Upper lobe of left lung (tissue), 6 donors: ENCODE data around the gene BUD13. TPM values are rescaled to one million over a fixed set of nuclear protein-coding genes. Genes with fewer than 3 reads are reported as not detected.
A peak's percentile ranks its signal among the peaks of the same experiment; 100 is the strongest.

ENCODE experiments used
- ATAC-seq, 2 donors: fragments of 200-7000 bp; cut with Tn5 transposase; one replicate each; pipeline ENCODE4 v1.9.1; 2022; ENCODE audit warnings: mild to moderate bottlenecking in 2 of 2, moderate library complexity in 2 of 2; ENCODE audit not compliant: low FRiP score in 2 of 2
- DNase-seq, 2 donors: peaks; one replicate each; pipeline ENCODE4 v3.0.0-alpha.2; 2019 to 2020
- H3K27ac ChIP-seq, 4 donors: fragments of 200-600 bp; sonication (generic); one replicate each; pipeline ENCODE4 v1.5.1; 2016 to 2019
- H3K27me3 ChIP-seq, 4 donors: fragments of 200-600 bp; sonication (generic); one replicate each; pipeline ENCODE4 v1.5.1; 2017 to 2019
- H3K36me3 ChIP-seq, 4 donors: fragments of 200-600 bp; sonication (generic); one replicate each; pipeline ENCODE4 v1.5.1; 2016 to 2019
- H3K4me1 ChIP-seq, 4 donors: fragments of 200-600 bp; sonication (generic); one replicate each; pipeline ENCODE4 v1.5.1; 2018 to 2019
- H3K4me3 ChIP-seq, 4 donors: fragments of 200-600 bp; sonication (generic); one replicate each; pipeline ENCODE4 v1.5.1; 2017 to 2019; ENCODE audit warnings: mild to moderate bottlenecking in 2 of 4, moderate library complexity in 1 of 4
- H3K9me3 ChIP-seq, 4 donors: fragments of 200-600 bp; sonication (generic); one replicate each; pipeline ENCODE4 v1.5.1; 2018 to 2019
- CTCF ChIP-seq, 6 experiments: fragments of 450-650 bp in 4 of 6; fragments of 200-600 bp in 2 of 6; sonication (generic) in 2 of 6; IDR thresholded peaks; one replicate each; pipeline ENCODE4 v1.5.1; 2016 to 2019; ENCODE audit warnings: antibody characterized with exemption in 6 of 6
- EP300 ChIP-seq, 4 donors: sonication (generic); formaldehyde crosslinking; IDR thresholded peaks; one replicate each; pipeline ENCODE4 v1.5.1; 2017; ENCODE audit warnings: antibody characterized with exemption in 4 of 4, control low read depth in 2 of 4
- POLR2A ChIP-seq, 4 donors: fragments of 450-650 bp; IDR thresholded peaks; one replicate each; pipeline ENCODE4 v1.5.1; 2016 to 2017; ENCODE audit warnings: antibody characterized with exemption in 4 of 4, mild to moderate bottlenecking in 2 of 4
- POLR2AphosphoS5 ChIP-seq, 2 donors: sonication (generic); formaldehyde crosslinking; IDR thresholded peaks; one replicate each; pipeline ENCODE4 v1.5.1; 2017; ENCODE audit warnings: antibody characterized with exemption in 2 of 2
- WGBS, 2 donors: methylation state at CpG; one replicate each; pipeline ENCODE4 v1.1.5; 2017 to 2018; 5-methylcytosine and 5-hydroxymethylcytosine counted together
- total RNA-seq, 6 donors: library from RNA; depleted of rRNA in 4 of 6; stranded (reverse); fragments of >200 nt in 4 of 6; gene quantifications; one replicate each; pipeline versions ENCODE4 v1.1.0 to v1.2.1, GENCODE V29; 2016 to 2021
- donor health status: DM: no; HTN: no; CAD: no; lungs with moderate emphysema.
- donor health status: DM: no; HTN: yes; CAD: no; lungs with severe emphysema.

The BUD13 gene, protein sequence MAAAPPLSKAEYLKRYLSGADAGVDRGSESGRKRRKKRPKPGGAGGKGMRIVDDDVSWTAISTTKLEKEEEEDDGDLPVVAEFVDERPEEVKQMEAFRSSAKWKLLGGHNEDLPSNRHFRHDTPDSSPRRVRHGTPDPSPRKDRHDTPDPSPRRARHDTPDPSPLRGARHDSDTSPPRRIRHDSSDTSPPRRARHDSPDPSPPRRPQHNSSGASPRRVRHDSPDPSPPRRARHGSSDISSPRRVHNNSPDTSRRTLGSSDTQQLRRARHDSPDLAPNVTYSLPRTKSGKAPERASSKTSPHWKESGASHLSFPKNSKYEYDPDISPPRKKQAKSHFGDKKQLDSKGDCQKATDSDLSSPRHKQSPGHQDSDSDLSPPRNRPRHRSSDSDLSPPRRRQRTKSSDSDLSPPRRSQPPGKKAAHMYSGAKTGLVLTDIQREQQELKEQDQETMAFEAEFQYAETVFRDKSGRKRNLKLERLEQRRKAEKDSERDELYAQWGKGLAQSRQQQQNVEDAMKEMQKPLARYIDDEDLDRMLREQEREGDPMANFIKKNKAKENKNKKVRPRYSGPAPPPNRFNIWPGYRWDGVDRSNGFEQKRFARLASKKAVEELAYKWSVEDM
- total RNA-seq = 10 to 100 TPM; 12.1 to 18.9 (median 17.0) TPM

- TF ChIP-seq CTCF (IDR thresholded peaks at IDR 0.05) (peak in 1 of 6 experiments; percentile 31), EP300 (IDR thresholded peaks at IDR 0.05) (peak in 1 of 4 donors; percentile 70), POLR2A (IDR thresholded peaks at IDR 0.05) (peak in 3 of 4 donors; percentile 58 to 83 (median 61)), POLR2AphosphoS5 (IDR thresholded peaks at IDR 0.05) (peak; percentile 91)
- H3K9me3 ChIP-seq = no peaks in the 10 kb centered on the region
- ATAC-seq = peak; percentile 97 to 98
- H3K4me3 ChIP-seq = peak within 1 kb of the TSS; percentile 75 to 92 (median 80)
- WGBS, 2 donors = 0% methylated on average over 35 to 51 of the region's 73 CpGs
- peaks cover 0 to 33% (median 5%) of the 10 kb centered on the region in 4 donors for H3K36me3 ChIP-seq
- DNase-seq = peak; percentile 91 to 98
- no peaks in the 10 kb centered on the region for H3K27me3 ChIP-seq
- H3K4me1 ChIP-seq = peaks cover 14 to 29% (median 19%) of the 10 kb centered on the region in 4 donors
- H3K27ac ChIP-seq = peak within 1 kb of the TSS; percentile 88 to 98 (median 94)
These were observed at the start of gene BUD13 for GRCh38 chr11:116772443-116773202. BUD13 (minus strand) TSS chr11:116772987; CDS start chr11:116772964, 23 bp downstream.

DNA sequence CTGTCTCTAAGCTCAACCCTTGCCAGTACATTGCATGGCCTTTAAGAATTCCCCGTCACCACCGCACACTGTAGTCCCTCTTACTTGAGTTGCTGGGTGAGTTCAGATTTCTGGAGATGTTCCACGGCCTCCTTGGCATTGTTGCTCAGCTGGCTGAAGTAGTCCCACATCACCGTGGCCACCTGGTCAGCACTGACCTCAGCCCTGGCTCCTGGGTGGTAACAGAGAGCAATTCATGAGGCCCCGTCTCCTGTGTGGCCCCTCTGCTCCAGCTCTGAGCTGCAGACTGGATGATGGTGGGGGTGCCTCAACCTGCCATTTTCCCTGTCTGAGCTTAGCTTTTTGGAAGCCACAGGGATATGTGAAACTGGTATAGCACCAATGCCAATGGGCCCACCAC lies 49.8 kb upstream of the BUD13 start:
- no peaks in the 10 kb centered on the region for H3K27me3 ChIP-seq
- no peak for TF ChIP-seq POLR2AphosphoS5 (IDR thresholded peaks at IDR 0.05)
- no peak for TF ChIP-seq POLR2A (IDR thresholded peaks at IDR 0.05)
- no peak for TF ChIP-seq CTCF (IDR thresholded peaks at IDR 0.05)
- TF ChIP-seq EP300 (IDR thresholded peaks at IDR 0.05) = no peak
- H3K9me3 ChIP-seq = no peaks in the 10 kb centered on the region
- DNase-seq (no peak), ATAC-seq (no peak)
- WGBS, 2 donors = 77 to 79% methylated on average over 5 of the region's 5 CpGs
- no peaks in the 10 kb centered on the region for H3K36me3 ChIP-seq
- no peak overlapping the region for H3K4me3 ChIP-seq
- H3K4me1 ChIP-seq = no peaks in the 10 kb centered on the region
- no peak overlapping the region for H3K27ac ChIP-seq

GRCh38 chr11:116821050-116821918 lies 48.5 kb upstream of the BUD13 start:
- TF ChIP-seq EP300 (IDR thresholded peaks at IDR 0.05) (no peak), POLR2AphosphoS5 (IDR thresholded peaks at IDR 0.05) (no peak), CTCF (IDR thresholded peaks at IDR 0.05) (no peak), POLR2A (IDR thresholded peaks at IDR 0.05) (no peak)
- no peak for ATAC-seq
- no peaks in the 10 kb centered on the region for H3K27me3 ChIP-seq

GRCh38 chr11:116819049-116819448 lies 46.3 kb upstream of the BUD13 start:
- Histone ChIP-seq H3K9me3 (no peaks in the 10 kb centered on the region), H3K27me3 (no peaks in the 10 kb centered on the region), H3K36me3 (no peaks in the 10 kb centered on the region), H3K27ac (no peak overlapping the region), H3K4me1 (no peaks in the 10 kb centered on the region), H3K4me3 (no peak overlapping the region)
- 90 to 92% methylated on average over 6 to 9 of the region's 9 CpGs for WGBS, 2 donors
- ATAC-seq (no peak), DNase-seq (no peak)
- TF ChIP-seq CTCF (IDR thresholded peaks at IDR 0.05) = no peak
- no peak for TF ChIP-seq EP300 (IDR thresholded peaks at IDR 0.05)
- TF ChIP-seq POLR2A (IDR thresholded peaks at IDR 0.05) = no peak

More at GRCh38 chr11:116821050-116821918, 48.5 kb upstream of the BUD13 start:
- H3K4me3 ChIP-seq = no peak overlapping the region
- no peaks in the 10 kb centered on the region for H3K4me1 ChIP-seq
- H3K27ac ChIP-seq = no peak overlapping the region
- no peaks in the 10 kb centered on the region for H3K36me3 ChIP-seq
- H3K9me3 ChIP-seq = no peaks in the 10 kb centered on the region
- DNase-seq = peak in 1 of 2 donors; percentile 79
- 95 to 97% methylated on average over 51 of the region's 51 CpGs for WGBS, 2 donors
